Measurements from ENCODE around the gene WNT8A. TPM values are rescaled to one million over a fixed set of nuclear protein-coding genes. Genes with fewer than 3 reads are reported as not detected.
A peak's percentile ranks its signal among the peaks of the same experiment; 100 is the strongest.

WNT8A gene
- polyA plus RNA-seq, 10 donors, result not detected

DNA sequence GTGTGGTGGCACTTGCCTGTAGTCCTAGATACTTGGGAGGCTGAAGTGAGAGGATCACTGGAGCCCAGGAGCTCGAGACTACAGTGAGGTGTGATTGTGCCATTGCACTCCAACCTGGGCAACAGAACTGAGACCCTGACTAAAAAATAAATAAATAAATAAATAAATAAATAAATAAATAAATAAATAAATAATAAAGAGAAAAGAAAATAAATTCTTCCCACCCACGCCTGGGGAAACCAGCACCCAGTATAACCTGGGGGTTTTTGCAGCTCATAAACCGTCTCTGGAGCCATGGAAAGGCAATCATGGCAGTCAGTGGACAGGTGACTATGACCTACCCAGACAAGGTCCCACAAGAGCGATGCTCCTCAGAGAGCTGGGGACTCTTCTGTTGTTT is 7.9 kb downstream of the WNT8A start:
- no peak for DNase-seq

DNA sequence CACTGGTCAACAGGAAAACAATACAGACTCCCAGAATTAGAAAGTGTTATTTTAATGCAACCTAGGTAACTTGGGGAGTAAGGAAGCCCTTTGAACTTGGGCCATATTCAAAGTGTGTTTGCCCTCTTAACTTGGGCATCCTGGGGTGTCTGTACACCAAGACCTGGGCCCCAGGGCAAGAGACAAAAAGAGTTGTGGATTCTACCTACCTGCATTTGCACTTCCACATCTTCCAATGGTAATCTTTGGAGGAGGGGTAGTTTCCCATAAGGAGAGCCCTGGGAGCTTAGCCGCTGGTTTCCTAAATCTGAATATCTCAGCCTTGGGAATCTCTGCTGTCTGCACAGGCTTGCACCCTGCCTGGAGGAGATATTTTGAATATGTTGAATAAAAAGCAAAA is 8.5 kb downstream of the WNT8A start:
- no peak for DNase-seq

DNA sequence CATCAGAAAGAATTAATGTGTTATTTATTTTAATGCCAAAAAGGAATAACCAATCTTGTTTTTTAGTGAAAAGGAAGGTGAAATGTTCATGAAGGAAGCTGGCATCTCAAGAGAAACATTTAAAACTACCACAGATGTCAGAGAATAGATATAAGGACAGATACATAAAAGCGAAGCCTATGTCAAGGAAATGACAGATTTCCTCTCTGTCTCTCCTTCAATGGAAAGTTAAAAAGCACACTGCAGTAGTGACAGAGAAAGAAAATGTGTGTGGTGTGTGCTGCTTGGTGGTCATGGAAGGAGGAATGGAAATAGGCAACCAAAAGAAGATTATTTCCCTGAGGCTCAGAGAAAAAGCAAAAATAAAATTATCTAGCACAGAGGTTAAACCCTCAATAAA is 9.2 kb downstream of the WNT8A start:
- DNase-seq, result no peak

DNA sequence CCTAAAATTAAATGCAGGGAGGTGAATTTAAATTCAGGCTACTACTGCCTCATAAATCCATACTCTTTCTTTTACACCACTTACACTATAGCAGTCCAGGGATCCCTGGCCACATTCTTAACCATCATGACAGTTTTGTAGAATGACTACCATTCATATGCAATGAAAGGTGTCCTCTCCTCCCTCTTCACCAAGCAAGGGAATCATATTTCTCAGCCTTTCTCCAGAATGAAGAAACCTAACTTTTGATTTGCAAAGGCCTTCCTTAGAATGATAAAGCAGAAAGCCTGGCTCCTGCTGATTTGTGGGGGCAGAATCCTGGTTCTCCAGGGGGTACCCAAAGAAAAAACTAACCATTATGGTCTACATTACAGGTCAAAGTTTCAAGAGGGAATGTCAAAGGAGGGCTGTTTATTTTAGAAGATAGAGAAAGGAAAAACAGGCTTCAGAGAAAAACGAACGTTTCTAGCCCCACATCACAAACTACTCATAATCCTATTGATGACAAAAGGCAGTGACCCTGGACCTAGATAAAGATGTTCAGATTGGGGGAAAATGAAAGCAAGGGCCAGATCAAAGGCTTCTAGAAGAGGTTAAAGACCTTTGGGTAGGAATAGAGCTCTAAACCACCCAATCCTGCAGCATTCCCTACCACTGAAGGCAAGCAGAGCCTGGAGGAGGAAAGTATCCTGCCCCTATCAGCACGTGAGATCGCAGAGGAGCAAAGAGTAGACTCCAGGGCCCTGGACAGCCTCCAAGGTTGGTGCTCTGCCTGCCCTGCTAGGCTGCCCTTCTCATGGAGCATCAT is 11.5 kb downstream of the WNT8A start:
- DNase-seq, result no peak

DNA sequence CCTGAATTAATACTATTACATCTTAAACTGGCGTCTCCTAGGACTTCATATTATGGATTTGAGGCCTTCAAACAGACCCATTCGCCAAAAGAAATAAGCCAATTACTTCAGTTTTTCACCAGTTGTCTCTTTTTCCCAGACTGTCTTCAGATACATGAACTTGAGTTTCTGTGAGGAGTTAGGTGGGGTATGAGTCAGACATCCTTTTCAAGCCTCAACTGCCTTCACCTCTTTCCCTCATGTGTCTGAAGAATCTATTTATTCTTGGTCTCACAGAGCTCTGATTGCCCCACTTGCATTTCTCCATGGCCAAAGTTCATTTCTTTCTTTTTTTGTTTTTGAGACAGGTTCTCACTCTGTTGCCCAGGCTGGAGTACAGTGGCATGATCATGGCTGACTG is 12.5 kb downstream of the WNT8A start:
- no peak for DNase-seq

DNA sequence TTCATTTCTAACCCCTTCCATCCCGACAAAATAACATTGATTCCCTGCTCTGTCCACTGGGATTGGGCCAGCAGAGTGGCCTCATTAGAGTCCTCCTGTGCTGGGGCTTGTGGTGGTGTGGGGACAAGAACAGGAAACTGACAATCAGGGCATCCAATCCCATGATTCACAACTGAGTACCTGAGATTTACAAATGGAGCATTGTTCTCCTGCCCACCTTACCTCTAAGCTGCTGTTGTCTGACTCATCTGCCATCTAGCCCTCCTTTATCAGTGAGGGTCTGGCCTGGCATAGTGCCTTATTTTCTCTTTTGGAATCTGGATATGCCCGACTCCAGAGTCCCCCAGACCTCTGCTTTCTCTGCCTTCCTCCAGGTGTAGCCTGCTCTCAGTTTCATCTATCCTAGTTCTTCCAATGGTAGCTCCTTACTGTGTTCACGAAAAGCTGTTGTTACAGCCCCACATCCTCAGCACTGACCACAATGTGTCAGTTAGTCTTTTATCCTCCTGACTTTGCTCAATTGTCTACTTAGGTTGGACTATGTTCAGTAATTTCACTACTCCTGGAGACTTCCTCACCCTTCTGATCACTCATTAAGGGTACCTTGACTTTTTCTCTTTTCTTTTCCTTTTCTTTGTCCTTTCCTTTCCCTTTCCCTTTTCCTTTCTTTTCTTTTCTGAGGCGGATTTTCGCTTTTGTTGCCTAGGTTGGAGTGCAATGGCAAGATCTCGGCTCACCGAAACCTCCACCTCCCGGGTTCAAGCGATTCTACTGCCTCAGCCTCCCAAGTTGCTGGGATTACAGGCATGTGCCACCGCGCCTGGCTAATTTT is 13.4 kb downstream of the WNT8A start:
- DNase-seq, result no peak

DNA sequence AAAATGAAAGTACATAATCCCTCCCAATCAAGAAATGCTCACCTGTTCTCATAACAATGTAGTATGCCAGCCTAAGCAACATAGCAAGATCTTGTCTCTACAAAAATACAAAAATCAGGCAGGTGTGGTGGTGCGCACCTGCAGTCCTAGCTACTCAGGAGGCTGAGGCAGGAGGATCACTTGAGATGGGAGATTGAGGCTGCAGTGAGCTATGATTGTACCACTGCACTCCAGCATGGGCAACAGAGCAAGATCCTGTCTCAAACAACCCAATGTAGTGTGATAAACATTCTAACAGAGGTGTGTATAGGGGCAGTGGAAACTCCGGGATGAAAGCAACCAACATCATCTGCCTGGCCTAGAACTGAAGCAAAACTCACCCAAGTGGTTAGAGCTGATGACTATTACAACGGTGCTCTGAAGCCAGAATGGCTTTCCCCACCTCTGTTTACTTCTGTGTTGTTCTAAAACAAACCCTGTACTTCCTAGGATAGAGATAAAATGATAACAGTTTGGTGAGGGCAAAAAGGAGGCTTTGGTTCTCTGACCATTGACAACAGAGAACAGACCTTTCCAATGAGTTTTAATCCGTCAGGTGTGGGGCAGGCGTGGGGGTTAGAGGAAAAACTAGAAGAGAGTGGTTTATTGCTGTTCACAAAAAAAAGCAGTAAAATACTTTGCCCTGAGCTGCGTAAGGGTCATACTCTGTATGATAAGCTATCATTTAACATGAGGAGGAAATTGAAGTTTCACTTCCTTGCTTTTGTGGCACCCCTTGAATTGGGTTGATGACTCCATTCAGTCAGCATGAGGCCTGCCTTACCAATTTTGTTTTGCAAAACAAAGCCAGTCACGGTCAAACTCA is 18.9 kb downstream of the WNT8A start:
- DNase-seq, result no peak

DNA sequence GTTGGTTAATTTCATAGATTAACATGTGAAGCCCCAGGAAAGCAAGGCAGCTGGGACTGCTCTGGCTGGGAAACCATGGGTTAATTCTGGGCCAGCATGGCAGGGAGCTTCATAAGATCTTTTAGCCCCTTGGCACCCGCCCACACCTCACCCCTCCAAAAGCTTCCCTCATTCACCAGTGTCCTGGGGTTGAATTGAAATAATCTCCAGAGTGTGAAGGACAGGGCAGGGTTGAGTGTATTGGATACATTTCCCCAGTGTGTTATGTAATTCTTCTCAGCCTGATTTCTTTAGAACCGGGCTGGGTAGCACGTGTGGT is 19.4 kb downstream of the WNT8A start:
- no peak for DNase-seq

DNA sequence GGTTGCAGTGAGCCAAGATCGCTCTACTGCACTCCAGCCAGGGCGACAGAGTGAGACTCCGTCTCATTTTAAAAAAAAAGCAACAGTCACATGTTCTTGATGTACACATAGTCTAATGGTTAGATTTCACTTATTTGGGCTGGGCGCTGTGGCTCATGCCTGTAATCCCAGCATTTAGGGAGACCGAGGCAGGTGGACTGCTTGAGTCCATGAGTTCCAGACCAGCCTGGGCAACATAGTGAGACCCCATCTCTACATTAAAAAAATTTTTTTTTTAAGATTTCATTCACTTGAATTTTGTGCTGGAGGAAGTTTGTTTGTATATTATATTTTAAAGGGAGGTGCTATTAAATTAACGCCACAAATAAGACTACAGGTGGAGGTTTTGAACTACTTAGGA is 21.9 kb downstream of the WNT8A start:
- no peak for DNase-seq

DNA sequence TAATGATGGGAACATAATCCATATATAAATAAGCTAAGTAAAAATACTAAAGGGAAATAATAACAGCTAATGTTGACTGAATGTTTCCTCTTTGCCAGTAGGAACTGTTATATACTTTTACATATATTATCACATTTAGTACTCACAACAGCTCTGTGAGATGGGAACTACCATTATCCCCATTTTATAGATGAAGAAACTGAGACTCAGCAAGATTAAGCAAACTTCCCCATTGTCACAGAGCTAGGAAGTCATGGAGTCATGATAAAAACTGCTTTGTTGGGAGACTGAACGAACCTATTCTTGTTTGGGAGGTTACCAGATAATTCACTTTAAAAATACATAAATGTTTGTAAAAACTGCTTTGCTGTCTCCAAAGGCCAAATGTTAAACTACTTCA is 23.4 kb downstream of the WNT8A start:
- DNase-seq, result no peak

DNA sequence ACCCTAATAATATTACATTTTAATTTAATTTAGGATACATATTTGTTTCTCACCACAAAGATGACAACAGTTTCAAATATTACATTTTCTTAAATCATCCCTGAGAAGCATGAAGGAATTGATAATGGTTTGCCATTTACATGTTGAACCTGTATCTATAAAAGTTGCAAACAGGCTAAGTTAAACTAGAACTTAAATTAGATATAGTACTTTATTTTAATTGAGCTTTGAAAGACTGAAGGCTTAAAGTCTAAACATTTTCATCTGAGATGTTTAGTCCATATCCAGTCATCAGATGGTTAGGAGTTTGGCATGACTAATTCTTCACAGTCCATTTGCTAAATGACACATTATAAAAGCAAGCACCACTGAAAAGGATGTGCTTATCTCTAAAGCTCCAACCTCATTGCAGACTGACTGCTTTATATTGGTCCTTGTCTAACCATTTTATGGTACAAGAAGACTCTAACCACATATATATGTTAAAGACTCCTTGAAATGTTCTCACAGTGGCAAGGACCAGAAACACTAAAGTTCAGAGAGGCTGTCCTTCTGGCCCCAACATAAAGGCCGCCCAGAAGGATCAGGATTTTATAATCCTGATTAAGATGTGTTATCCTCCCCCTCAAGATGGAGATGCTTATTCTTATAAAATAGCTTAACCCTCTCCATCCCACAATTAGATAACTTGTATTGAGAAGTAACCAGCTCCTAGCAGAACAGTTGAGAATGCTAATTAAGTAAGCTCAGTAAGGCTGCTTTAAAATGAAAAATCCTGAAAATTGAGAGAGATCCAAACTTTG is 25.8 kb downstream of the WNT8A start:
- DNase-seq, result no peak

DNA sequence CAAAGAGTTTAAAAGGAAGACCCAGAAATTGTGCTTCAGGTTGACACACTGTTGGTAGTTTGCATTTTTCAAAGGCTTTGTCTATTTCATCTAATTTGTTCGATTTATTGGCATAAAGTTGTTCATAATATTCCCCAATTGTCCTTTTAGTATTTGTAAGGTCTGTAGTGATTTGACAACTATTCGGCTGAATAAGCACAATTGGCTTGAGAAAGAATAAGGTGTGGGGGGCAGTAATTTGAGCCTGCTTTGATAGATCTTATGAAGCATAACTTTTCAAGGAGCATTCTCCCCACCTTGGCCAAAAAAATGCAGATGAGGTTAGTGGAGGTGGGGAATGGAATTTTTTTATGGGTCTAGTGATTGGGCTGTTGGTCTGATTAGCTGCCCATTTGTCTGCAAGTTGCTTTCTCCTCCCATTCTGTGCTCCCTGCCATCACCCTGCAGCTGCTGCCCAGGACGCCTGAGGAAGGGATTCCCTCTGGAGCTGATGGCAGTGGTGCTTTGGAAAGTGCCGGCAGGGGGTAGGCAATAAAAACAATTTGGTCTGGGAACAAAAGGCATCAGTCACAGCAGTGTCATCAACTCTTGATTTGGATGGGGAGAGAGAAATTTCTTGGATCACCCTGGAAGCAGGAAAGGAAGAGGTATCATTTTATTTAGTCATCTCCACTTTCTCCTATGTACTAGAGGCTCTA is 26.6 kb downstream of the WNT8A start:
- no peak for DNase-seq

DNA sequence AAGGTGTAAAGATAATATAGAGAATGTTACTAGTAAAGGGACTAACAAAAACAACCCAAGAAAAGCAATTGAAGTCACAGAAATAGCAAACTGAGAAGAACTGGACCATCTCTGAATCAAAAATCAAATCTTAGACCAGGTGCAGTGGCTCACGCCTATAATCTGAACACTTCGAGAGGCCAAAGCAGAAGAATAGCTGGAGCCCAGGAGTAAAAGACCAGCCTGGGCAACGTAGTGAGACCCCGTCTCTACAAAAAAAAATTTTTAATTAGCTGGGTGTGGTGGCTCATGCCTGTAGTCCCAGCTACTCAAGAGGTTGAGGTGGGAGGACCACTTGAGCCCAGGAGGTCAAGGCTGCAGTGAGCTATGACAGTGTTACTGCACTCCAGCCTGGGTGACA is 27.3 kb downstream of the WNT8A start:
- no peak for DNase-seq

DNA sequence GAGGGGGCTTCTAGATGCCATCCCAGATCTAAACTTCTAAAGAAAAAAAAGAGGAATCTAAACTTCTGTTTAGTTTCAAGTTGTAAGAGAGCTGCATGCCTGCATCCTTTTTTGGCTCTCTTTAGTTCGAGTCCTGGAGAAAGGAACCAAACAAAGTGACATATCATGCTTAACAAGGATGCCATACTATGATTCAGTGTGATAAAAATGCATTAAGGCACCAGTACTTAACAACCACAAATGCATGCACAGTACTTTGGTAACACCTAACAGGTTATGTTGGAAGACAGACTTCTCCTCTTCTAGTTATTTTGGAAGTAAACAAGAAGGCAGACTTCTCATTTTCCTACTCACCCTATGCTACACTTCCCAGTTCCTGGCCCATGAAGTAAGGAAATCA is 28.1 kb downstream of the WNT8A start:
- DNase-seq, result no peak

DNA sequence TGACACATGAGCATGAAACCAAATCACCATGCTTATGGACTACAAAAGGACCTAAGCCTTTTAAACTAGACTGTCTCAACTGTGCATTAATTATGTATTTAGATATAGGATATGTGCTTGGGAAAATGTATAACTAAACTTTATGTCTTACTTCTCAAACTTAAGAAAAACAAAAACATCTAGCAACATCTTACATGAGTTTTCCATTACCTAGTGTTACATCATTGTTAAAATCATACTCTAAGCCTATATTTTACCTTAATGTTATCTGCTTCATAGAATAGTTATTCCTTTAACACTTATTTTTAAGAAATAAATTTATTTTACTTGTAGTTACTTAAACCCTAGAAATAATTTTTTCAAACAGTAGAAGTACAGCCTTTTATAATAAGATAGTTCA is 31.4 kb downstream of the WNT8A start:
- no peak for DNase-seq

DNA sequence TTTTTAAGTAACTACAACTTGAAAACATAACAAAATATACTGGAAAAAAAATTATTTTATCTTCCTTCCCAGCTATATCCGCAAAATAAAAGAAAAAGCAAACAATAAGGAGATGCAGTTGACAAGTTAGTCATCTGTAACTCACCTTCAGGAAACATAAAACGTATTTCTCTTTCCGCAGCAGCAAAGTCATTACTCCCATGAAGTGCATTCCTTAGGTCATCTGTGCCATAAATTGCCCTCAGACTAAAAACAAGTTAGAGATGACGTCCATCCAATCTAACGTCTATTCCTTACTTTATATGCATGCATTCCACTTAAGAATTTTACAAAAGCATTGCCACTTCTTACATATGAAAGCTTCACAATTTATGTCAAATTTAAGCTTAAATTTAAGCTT is 44.5 kb downstream of the WNT8A start:
- no peak for DNase-seq

DNA sequence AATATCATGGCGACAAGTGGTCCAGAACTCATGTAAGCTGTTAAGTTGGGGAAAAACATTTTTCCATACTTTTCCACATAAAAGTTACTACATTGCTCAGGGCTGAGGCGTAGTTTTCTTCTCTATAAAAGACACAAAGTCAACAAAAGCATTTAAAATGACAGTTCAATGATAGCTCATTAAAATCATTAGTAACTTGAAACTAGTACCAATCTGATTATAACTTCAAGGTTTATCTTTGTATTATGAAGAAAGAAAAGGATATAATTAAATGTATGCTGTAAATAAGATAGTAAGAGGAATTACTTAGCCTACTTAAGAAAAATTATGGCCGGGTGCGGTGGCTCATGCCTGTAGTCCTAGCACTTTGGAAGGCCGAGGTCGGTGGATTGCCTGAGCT is 45.5 kb downstream of the WNT8A start:
- DNase-seq, result no peak

DNA sequence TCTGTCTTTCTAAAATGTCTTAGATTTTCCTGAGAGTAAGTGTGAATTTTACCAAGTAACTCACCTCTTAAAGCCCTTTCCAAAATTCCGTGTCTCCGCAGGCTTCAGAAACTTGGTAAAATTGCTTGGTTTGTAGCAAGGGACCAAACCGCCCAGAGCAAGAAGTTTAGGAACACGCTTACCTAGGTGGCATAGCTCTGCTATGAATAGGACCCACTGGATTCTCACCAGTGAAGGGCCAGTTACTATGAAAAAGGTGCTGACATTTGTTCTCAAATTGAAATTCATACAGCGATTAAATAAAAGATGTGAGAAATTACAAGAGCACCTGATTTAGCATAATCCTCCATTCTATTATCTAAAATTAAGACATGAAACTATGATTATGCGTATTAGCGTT is 48.7 kb downstream of the WNT8A start:
- no peak for DNase-seq

DNA sequence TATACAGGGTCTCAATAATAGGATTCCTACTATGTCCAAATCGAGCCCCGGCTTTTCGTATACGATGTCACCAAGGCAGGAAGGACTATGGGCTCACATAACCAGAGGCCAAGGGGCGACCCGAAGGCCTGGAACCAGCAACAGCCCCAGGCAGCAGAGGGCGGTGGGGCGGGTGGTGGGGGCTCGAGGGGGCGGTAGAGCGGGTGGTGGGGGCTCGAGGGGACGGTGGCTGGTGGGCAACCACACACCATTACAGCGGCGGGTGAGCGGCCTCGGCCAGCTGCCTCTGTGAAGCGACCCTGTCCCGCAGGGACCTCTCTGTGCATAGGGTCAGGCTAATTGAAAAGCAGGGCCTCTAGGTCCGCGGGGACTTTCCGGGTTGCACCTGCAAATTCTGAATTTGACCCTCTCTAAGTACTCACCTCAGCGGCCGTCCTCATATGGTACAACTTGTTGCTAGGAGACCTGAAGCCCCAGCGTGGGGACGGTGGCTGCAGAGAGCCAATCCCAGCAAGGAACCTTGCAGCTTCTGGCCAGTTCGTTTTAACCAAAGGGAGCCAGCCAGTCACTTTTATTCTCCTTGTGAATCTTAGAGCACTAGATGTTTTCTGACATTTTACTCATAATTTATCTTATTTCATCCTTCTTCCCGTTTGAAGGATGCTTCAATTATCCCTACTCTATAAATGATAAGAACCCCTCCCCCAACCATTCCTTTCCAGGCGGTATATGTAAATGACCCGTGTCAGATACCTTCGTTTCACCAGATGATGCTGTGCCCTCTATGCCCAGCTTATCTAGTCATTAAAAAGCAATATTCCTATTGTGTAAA is 55.3 kb downstream of the WNT8A start, which contains the start of gene NME5:
Gene NME5 (minus strand): TSS at position 480 of the 832 bp plus-strand sequence. CDS start 648 bp downstream, outside the sequence.
- peak; percentile 33 to 70 (median 41) for DNase-seq

DNA sequence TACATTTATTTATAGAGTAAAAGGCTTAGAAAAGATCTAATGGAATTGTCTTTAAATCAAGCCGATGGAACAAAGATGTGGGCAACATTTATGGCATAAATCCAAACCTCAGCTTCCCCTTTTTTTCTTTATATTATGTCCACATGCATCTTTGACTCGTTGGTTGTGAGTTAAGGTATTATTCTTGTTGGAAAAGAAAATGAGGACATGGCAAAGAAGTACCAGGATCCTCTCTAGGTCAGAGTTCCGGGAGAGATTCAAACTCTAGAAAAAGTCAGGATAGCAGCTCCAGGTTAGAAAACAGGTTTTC is 55.9 kb downstream of the WNT8A start:
- no peak for DNase-seq

Measured in muscle of back (tissue), 11 donors.